ENCODE measurements around the gene CERS6. TPM values are rescaled to one million over a fixed set of nuclear protein-coding genes. Genes with fewer than 3 reads are reported as not detected.
A peak's percentile ranks its signal among the peaks of the same experiment; 100 is the strongest.

CERS6 gene
- total and polyA plus RNA-seq, 2 experiments from 2014 or later = 7.4 to 35.0 TPM

DNA sequence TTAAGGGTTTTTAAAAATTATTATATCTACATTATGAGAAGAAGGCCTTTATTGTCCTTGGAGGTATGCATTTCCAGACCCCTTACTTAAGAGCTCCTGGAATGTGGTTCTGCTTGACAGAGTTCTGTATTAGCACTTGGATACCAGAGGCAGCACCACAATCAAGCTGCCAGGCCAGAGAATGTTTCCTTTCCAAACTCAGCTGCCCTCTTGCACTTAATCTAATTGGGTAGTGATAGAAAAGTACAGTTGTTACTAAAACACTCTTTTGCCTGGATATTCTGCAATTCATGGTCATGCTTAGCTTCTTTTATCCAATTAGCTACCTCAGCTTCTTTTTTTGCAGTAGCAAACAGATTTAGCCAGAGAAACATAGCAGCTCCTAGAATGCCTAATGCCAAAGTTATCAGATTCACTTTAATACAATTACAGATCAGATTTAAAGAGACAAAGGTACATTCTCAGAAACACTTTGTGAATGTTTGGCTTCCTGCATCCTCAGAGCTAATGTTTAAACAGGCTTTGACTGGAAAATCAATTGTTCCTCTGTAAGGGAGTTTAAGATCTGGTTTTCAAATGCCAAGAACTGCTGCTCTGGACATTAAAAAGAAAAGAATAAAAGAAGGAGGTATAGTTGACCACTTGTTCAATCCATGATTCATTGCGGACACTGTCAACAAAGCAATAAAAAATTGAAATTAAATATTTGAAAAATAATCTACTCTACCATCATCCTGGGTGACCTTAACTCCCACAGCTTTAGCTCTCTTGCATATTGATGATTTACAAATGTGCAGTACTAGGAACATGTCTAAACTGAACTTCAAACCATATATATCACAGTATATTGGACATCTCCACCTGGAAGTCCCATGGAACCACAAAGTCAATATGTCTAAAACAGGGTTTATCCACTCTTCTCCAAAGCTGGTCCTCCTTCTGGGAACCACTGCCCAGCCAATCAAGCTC lies 359.2 kb downstream of the CERS6 start:
- no peak overlapping the region for H3K4me3 Mint-ChIP-seq
- H3K27ac Mint-ChIP-seq = no peak overlapping the region
- H3K4me1 ChIP-seq (ENCODE audit: insufficient read depth) = peaks cover 3% of the 10 kb centered on the region; the same call in 1 of the 2 replicates
- DNase-seq (ENCODE audit: low spot score) (no peak), ATAC-seq (no peak)
- H3K9me2 ChIP-seq (ENCODE audit: insufficient read depth) = no peaks in the 10 kb centered on the region; the same call in 1 of the 2 replicates
- no peak overlapping the region for H3K4me2 ChIP-seq
- H2AFZ ChIP-seq = peak overlapping the region; percentile 29; the same call in 1 of the 2 replicates
- H3K36me3 ChIP-seq (ENCODE audit: insufficient read depth) = no peaks in the 10 kb centered on the region
- H3K27ac ChIP-seq (ENCODE audit: low read depth) = no peak overlapping the region
- no peaks in the 10 kb centered on the region for H3K9me3 Mint-ChIP-seq
- H3K27me3 Mint-ChIP-seq (ENCODE audit: insufficient read depth, low read depth, poor library complexity) = no peaks in the 10 kb centered on the region
- no peaks in the 10 kb centered on the region for H4K20me1 ChIP-seq (replicated peaks; ENCODE audit: insufficient read depth)
- no peak overlapping the region for H3K4me3 ChIP-seq
- peaks cover 12% of the 10 kb centered on the region for H3K4me1 Mint-ChIP-seq
- no peaks in the 10 kb centered on the region for H3F3A ChIP-seq (replicated peaks; ENCODE audit: low read depth)
- no peaks in the 10 kb centered on the region for H3K79me2 ChIP-seq (replicated peaks; ENCODE audit: insufficient read depth)
- H3K36me3 Mint-ChIP-seq (ENCODE audit: low read depth) = no peaks in the 10 kb centered on the region
- H3K27me3 ChIP-seq (ENCODE audit: insufficient read depth) = no peaks in the 10 kb centered on the region
- no peak for TF ChIP-seq NANOG (IDR thresholded peaks at IDR 0.05; ENCODE audit: borderline replicate concordance)
- TF ChIP-seq, protein P1, sequence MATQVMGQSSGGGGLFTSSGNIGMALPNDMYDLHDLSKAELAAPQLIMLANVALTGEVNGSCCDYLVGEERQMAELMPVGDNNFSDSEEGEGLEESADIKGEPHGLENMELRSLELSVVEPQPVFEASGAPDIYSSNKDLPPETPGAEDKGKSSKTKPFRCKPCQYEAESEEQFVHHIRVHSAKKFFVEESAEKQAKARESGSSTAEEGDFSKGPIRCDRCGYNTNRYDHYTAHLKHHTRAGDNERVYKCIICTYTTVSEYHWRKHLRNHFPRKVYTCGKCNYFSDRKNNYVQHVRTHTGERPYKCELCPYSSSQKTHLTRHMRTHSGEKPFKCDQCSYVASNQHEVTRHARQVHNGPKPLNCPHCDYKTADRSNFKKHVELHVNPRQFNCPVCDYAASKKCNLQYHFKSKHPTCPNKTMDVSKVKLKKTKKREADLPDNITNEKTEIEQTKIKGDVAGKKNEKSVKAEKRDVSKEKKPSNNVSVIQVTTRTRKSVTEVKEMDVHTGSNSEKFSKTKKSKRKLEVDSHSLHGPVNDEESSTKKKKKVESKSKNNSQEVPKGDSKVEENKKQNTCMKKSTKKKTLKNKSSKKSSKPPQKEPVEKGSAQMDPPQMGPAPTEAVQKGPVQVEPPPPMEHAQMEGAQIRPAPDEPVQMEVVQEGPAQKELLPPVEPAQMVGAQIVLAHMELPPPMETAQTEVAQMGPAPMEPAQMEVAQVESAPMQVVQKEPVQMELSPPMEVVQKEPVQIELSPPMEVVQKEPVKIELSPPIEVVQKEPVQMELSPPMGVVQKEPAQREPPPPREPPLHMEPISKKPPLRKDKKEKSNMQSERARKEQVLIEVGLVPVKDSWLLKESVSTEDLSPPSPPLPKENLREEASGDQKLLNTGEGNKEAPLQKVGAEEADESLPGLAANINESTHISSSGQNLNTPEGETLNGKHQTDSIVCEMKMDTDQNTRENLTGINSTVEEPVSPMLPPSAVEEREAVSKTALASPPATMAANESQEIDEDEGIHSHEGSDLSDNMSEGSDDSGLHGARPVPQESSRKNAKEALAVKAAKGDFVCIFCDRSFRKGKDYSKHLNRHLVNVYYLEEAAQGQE (IDR thresholded peaks at IDR 0.05; ENCODE audit: unreplicated experiment) = no peak
- no peak for TF ChIP-seq EZH2phosphoT487 (IDR thresholded peaks at IDR 0.05; ENCODE audit: unreplicated experiment)
- no peak for TF ChIP-seq JUNB (IDR thresholded peaks at IDR 0.05; ENCODE audit: unreplicated experiment)

DNA sequence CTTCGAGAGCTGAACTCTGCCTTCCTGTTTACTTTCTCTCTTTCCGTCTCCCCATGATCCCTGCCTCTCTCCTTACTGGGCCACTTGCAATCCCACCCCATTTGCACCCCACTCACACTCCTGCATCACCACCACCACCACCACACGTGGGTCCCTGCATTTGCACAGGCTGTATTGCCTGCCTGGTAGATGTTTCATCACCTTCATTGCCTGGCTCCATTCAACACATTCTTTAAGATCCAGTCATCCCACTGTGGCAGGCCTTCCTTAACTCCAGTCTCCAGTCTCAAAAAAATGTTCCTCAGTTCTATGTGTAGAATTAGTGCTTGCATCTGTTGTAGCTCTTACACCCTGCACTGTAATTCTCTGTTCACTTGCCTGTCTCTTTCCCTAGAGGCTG lies 360.3 kb downstream of the CERS6 start:
- H3K27me3 ChIP-seq (ENCODE audit: insufficient read depth) = no peaks in the 10 kb centered on the region
- no peak for DNase-seq (ENCODE audit: low spot score)
- H3K27ac Mint-ChIP-seq = no peak overlapping the region
- H3K79me2 ChIP-seq (replicated peaks; ENCODE audit: insufficient read depth) = no peaks in the 10 kb centered on the region
- no peaks in the 10 kb centered on the region for H3K36me3 Mint-ChIP-seq (ENCODE audit: low read depth)
- H3K36me3 ChIP-seq (ENCODE audit: insufficient read depth) = no peaks in the 10 kb centered on the region
- no peaks in the 10 kb centered on the region for H3K27me3 Mint-ChIP-seq (ENCODE audit: insufficient read depth, low read depth, poor library complexity)
- no peaks in the 10 kb centered on the region; the same call in 1 of the 2 replicates for H3K4me1 ChIP-seq (ENCODE audit: insufficient read depth)
- H3F3A ChIP-seq (replicated peaks; ENCODE audit: low read depth) = no peaks in the 10 kb centered on the region
- H4K20me1 ChIP-seq (replicated peaks; ENCODE audit: insufficient read depth) = no peaks in the 10 kb centered on the region
- H3K4me3 Mint-ChIP-seq = no peak overlapping the region
- no peak overlapping the region for H3K27ac ChIP-seq (ENCODE audit: low read depth)
- H3K4me3 ChIP-seq = no peak overlapping the region
- H3K4me2 ChIP-seq = no peak overlapping the region
- H2AFZ ChIP-seq = peak overlapping the region; percentile 47; the same call in 1 of the 2 replicates
- H3K9me3 Mint-ChIP-seq = no peaks in the 10 kb centered on the region
- H3K4me1 Mint-ChIP-seq = peaks cover 5% of the 10 kb centered on the region
- ATAC-seq = no peak
- no peaks in the 10 kb centered on the region; the same call in 1 of the 2 replicates for H3K9me2 ChIP-seq (ENCODE audit: insufficient read depth)
- TF ChIP-seq ZNF331 (CRISPR knock-in tag; IDR thresholded peaks at IDR 0.05; ENCODE audit: low read depth) (no peak), STAT1 (IDR thresholded peaks at IDR 0.05; ENCODE audit: unreplicated experiment) (no peak), EZH2phosphoT487 (IDR thresholded peaks at IDR 0.05; ENCODE audit: unreplicated experiment) (no peak), NANOG (IDR thresholded peaks at IDR 0.05; ENCODE audit: borderline replicate concordance) (no peak)
- TF ChIP-seq, protein P2, sequence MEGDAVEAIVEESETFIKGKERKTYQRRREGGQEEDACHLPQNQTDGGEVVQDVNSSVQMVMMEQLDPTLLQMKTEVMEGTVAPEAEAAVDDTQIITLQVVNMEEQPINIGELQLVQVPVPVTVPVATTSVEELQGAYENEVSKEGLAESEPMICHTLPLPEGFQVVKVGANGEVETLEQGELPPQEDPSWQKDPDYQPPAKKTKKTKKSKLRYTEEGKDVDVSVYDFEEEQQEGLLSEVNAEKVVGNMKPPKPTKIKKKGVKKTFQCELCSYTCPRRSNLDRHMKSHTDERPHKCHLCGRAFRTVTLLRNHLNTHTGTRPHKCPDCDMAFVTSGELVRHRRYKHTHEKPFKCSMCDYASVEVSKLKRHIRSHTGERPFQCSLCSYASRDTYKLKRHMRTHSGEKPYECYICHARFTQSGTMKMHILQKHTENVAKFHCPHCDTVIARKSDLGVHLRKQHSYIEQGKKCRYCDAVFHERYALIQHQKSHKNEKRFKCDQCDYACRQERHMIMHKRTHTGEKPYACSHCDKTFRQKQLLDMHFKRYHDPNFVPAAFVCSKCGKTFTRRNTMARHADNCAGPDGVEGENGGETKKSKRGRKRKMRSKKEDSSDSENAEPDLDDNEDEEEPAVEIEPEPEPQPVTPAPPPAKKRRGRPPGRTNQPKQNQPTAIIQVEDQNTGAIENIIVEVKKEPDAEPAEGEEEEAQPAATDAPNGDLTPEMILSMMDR (conservative IDR thresholded peaks at IDR 0.05; ENCODE audit: low read depth in 2 of 2) = no peak
- TF ChIP-seq, protein P3, sequence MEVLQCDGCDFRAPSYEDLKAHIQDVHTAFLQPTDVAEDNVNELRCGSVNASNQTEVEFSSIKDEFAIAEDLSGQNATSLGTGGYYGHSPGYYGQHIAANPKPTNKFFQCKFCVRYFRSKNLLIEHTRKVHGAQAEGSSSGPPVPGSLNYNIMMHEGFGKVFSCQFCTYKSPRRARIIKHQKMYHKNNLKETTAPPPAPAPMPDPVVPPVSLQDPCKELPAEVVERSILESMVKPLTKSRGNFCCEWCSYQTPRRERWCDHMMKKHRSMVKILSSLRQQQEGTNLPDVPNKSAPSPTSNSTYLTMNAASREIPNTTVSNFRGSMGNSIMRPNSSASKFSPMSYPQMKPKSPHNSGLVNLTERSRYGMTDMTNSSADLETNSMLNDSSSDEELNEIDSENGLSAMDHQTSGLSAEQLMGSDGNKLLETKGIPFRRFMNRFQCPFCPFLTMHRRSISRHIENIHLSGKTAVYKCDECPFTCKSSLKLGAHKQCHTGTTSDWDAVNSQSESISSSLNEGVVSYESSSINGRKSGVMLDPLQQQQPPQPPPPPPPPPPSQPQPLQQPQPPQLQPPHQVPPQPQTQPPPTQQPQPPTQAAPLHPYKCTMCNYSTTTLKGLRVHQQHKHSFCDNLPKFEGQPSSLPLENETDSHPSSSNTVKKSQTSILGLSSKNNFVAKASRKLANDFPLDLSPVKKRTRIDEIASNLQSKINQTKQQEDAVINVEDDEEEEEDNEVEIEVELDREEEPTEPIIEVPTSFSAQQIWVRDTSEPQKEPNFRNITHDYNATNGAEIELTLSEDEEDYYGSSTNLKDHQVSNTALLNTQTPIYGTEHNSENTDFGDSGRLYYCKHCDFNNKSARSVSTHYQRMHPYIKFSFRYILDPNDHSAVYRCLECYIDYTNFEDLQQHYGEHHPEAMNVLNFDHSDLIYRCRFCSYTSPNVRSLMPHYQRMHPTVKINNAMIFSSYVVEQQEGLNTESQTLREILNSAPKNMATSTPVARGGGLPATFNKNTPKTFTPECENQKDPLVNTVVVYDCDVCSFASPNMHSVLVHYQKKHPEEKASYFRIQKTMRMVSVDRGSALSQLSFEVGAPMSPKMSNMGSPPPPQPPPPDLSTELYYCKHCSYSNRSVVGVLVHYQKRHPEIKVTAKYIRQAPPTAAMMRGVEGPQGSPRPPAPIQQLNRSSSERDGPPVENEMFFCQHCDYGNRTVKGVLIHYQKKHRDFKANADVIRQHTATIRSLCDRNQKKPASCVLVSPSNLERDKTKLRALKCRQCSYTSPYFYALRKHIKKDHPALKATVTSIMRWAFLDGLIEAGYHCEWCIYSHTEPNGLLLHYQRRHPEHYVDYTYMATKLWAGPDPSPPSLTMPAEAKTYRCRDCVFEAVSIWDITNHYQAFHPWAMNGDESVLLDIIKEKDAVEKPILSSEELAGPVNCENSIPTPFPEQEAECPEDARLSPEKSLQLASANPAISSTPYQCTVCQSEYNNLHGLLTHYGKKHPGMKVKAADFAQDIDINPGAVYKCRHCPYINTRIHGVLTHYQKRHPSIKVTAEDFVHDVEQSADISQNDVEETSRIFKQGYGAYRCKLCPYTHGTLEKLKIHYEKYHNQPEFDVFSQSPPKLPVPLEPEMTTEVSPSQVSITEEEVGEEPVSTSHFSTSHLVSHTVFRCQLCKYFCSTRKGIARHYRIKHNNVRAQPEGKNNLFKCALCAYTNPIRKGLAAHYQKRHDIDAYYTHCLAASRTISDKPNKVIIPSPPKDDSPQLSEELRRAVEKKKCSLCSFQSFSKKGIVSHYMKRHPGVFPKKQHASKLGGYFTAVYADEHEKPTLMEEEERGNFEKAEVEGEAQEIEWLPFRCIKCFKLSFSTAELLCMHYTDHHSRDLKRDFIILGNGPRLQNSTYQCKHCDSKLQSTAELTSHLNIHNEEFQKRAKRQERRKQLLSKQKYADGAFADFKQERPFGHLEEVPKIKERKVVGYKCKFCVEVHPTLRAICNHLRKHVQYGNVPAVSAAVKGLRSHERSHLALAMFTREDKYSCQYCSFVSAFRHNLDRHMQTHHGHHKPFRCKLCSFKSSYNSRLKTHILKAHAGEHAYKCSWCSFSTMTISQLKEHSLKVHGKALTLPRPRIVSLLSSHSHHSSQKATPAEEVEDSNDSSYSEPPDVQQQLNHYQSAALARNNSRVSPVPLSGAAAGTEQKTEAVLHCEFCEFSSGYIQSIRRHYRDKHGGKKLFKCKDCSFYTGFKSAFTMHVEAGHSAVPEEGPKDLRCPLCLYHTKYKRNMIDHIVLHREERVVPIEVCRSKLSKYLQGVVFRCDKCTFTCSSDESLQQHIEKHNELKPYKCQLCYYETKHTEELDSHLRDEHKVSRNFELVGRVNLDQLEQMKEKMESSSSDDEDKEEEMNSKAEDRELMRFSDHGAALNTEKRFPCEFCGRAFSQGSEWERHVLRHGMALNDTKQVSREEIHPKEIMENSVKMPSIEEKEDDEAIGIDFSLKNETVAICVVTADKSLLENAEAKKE (CRISPR knock-in tag; IDR thresholded peaks at IDR 0.05) = no peak
